Astrocyte (in vitro differentiated cells and primary cell): Measurements from ENCODE around the gene HYOU1. TPM values are rescaled to one million over a fixed set of nuclear protein-coding genes. Genes with fewer than 3 reads are reported as not detected.

Experiments
- DNase-seq: peaks from one replicate; pipeline ENCODE4 v3.0.0-alpha.2; 2010; ENCODE audit warnings: low read depth
- FAIRE-seq: peaks from 2 replicates; lab custom pipeline; 2011; peaks lifted over from hg19 to GRCh38; lab: Jason Lieb, UNC
- H2AFZ ChIP-seq: 2 replicates; pipeline ENCODE4 v1.6.0; 2012; ENCODE audit warnings: low read depth, low read length, inconsistent platforms
- H3K27ac ChIP-seq: 2 replicates; pipeline ENCODE4 v1.5.1; 2011; ENCODE audit warnings: low read depth, low read length, inconsistent platforms
- H3K27me3 ChIP-seq: 2 replicates; pipeline ENCODE4 v1.6.0; 2011; ENCODE audit warnings: low read length, inconsistent platforms; ENCODE audit not compliant: insufficient read depth
- H3K36me3 ChIP-seq: 2 replicates; pipeline ENCODE4 v1.5.1; 2011; ENCODE audit warnings: low read length, inconsistent platforms; ENCODE audit not compliant: insufficient read depth
- H3K4me1 ChIP-seq: 2 replicates; pipeline ENCODE4 v1.5.1; 2011; ENCODE audit warnings: low read length, inconsistent platforms; ENCODE audit not compliant: insufficient read depth
- H3K4me2 ChIP-seq: 2 replicates; pipeline ENCODE4 v1.6.0; 2012; ENCODE audit warnings: low read length, inconsistent platforms
- H3K4me3 ChIP-seq: 2 replicates; pipeline ENCODE4 v1.5.1; 2011; ENCODE audit warnings: low read depth, mild to moderate bottlenecking, low read length, inconsistent platforms; ENCODE audit not compliant: insufficient read depth
- H3K79me2 ChIP-seq: 2 replicates; pipeline ENCODE4 v1.6.0; 2012; ENCODE audit warnings: mild to moderate bottlenecking, low read length, inconsistent platforms; ENCODE audit not compliant: insufficient read depth
- H3K9ac ChIP-seq: 2 replicates; pipeline ENCODE4 v1.6.0; 2012; ENCODE audit warnings: mild to moderate bottlenecking, low read length, inconsistent platforms
- H3K9me3 ChIP-seq: 2 replicates; pipeline ENCODE4 v1.5.1; 2012; ENCODE audit warnings: low read depth, mild to moderate bottlenecking, low read length, inconsistent platforms; ENCODE audit not compliant: insufficient read depth
- H4K20me1 ChIP-seq: 2 replicates; pipeline ENCODE4 v1.6.0; 2012; ENCODE audit warnings: low read length, inconsistent platforms; ENCODE audit not compliant: insufficient read depth
- H3K27ac Mint-ChIP-seq: one replicate; pipeline ENCODE4 v1.8.0; 2021; ENCODE audit warnings: mild to moderate bottlenecking, mixed read lengths; ENCODE audit not compliant: unreplicated experiment
- H3K27me3 Mint-ChIP-seq: one replicate; pipeline ENCODE4 v1.8.0; 2021; ENCODE audit warnings: low read depth, mixed read lengths; ENCODE audit not compliant: unreplicated experiment
- H3K36me3 Mint-ChIP-seq: one replicate; pipeline ENCODE4 v1.8.0; 2021; ENCODE audit warnings: low read depth, mixed read lengths; ENCODE audit not compliant: unreplicated experiment
- H3K4me1 Mint-ChIP-seq: one replicate; pipeline ENCODE4 v1.8.0; 2021; ENCODE audit warnings: low read depth, mixed read lengths; ENCODE audit not compliant: unreplicated experiment
- H3K4me3 Mint-ChIP-seq: one replicate; pipeline ENCODE4 v1.8.0; 2021; ENCODE audit warnings: mild to moderate bottlenecking, moderate library complexity, mixed read lengths; ENCODE audit not compliant: unreplicated experiment
- H3K9me3 Mint-ChIP-seq: one replicate; pipeline ENCODE4 v1.8.0; 2021; ENCODE audit warnings: mild to moderate bottlenecking, mixed read lengths; ENCODE audit not compliant: unreplicated experiment
- EZH2 ChIP-seq: IDR thresholded peaks from 2 replicates; pipeline ENCODE4 v1.6.1; 2012; ENCODE audit warnings: mild to moderate bottlenecking, low read length, inconsistent platforms; ENCODE audit not compliant: insufficient read depth
- total RNA-seq: library from RNA; stranded (reverse); gene quantifications from 2 replicates; pipeline ENCODE4 v1.2.1, GENCODE V29; 2021
- TF ChIP-seq, protein P1 (sequence below): IDR thresholded peaks from 2 replicates; pipeline ENCODE4 v1.5.1; 2011; ENCODE audit warnings: low read depth, mild to moderate bottlenecking, inconsistent platforms, low read length, moderate library complexity; ENCODE audit not compliant: insufficient read depth

The HYOU1 gene
- total RNA-seq, 1 donor from 2014 or later: 282 TPM

DNA sequence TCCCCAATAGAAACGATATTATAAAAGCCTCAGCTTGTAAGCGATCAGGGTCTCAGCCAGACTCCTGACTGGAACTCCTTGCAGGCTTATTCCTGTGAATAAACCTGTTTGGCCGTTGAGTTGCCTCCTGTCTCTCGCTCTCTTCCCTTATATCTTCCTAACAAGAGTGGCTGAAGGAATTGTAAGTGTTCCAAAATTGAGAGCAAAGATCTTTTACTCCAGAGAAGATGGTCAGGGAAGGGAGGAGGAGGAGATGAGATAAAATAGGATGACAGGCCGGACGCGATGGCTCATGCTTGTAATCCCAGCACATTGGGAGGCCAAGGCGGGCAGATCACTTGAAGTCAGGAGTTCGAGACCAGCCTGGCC lies 25.1 kb downstream of the HYOU1 start:
- Histone ChIP-seq H2AFZ (no peak overlapping the region), H3K79me2 (no peaks in the 10 kb centered on the region), H3K4me1 (peaks cover 5% of the 10 kb centered on the region), H3K4me2 (no peak overlapping the region), H3K4me3 (no peak overlapping the region), H3K9me3 (no peaks in the 10 kb centered on the region), H3K9ac (no peak overlapping the region), H3K27ac (no peak overlapping the region), H3K36me3 (no peaks in the 10 kb centered on the region), H4K20me1 (no peaks in the 10 kb centered on the region), H3K27me3 (no peaks in the 10 kb centered on the region)
- no peaks in the 10 kb centered on the region for H3K27me3 Mint-ChIP-seq
- no peak overlapping the region for H3K27ac Mint-ChIP-seq
- H3K36me3 Mint-ChIP-seq: peaks cover 10% of the 10 kb centered on the region
- peaks cover 13% of the 10 kb centered on the region for H3K4me1 Mint-ChIP-seq
- no peak for TF ChIP-seq EZH2
- TF ChIP-seq, protein P1, sequence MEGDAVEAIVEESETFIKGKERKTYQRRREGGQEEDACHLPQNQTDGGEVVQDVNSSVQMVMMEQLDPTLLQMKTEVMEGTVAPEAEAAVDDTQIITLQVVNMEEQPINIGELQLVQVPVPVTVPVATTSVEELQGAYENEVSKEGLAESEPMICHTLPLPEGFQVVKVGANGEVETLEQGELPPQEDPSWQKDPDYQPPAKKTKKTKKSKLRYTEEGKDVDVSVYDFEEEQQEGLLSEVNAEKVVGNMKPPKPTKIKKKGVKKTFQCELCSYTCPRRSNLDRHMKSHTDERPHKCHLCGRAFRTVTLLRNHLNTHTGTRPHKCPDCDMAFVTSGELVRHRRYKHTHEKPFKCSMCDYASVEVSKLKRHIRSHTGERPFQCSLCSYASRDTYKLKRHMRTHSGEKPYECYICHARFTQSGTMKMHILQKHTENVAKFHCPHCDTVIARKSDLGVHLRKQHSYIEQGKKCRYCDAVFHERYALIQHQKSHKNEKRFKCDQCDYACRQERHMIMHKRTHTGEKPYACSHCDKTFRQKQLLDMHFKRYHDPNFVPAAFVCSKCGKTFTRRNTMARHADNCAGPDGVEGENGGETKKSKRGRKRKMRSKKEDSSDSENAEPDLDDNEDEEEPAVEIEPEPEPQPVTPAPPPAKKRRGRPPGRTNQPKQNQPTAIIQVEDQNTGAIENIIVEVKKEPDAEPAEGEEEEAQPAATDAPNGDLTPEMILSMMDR: no peak
- no peaks in the 10 kb centered on the region for H3K9me3 Mint-ChIP-seq
- DNase-seq: no peak
- H3K4me3 Mint-ChIP-seq: no peak overlapping the region
- FAIRE-seq: no peak

DNA sequence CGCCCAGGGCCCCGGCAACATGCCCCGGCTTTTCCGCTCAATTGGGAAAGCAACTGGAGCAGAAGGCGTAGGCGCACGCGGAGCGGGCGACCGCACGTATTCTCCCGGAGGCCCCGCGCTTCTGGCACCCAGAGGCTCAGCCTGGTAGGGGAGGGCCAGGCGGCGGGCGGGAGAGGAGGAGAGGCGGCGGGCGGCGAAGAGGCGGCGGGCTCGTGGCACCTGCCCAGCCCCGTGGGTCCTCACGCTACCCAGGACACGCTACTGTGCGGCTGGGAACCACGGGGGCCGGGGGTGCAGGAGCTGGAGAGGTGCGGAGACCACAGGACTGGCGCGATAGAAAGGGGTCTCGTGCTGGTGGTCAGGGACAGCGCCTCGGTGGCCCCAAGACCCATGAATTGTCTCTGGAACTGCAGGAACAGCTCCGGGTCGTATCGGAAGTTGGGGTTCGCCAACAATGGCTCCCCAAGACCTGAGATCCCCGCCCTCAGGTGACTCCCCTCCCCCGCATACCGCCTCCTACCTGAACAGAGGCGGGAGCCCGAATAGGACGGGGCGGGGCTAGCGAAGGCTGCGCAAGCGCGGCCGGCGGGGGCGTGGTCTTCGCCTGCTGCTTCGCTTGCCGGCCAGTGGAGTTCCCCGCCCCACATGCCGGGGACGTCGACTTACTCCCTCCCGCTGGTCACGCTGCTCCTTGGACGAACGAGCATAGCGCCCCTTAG lies 26.5 kb downstream of the HYOU1 start, which contains the start of gene SLC37A4:
SLC37A4 (minus strand) TSS at position 549 of the 719 bp plus-strand sequence.
- H3K4me3 Mint-ChIP-seq: peak within 1 kb of the TSS; percentile 75
- no peaks in the 10 kb centered on the region for H3K9me3 Mint-ChIP-seq
- TF ChIP-seq, protein P1: no peak
- TF ChIP-seq EZH2: no peak
- Histone ChIP-seq H2AFZ (peak within 1 kb of the TSS; percentile 99), H4K20me1 (peaks cover 3% of the 10 kb centered on the region), H3K9me3 (no peaks in the 10 kb centered on the region), H3K27ac (no peak within 1 kb of the TSS), H3K4me1 (peaks cover 5% of the 10 kb centered on the region), H3K27me3 (no peaks in the 10 kb centered on the region), H3K36me3 (no peaks in the 10 kb centered on the region), H3K4me3 (peak within 1 kb of the TSS; percentile 78), H3K79me2 (no peaks in the 10 kb centered on the region), H3K4me2 (peak within 1 kb of the TSS; percentile 98), H3K9ac (peak within 1 kb of the TSS; percentile 72)
- DNase-seq (peak; percentile 93), FAIRE-seq (no peak)
- H3K36me3 Mint-ChIP-seq: peaks cover 13% of the 10 kb centered on the region
- peaks cover 13% of the 10 kb centered on the region for H3K4me1 Mint-ChIP-seq
- no peaks in the 10 kb centered on the region for H3K27me3 Mint-ChIP-seq
- peak within 1 kb of the TSS; percentile 75 for H3K27ac Mint-ChIP-seq

DNA sequence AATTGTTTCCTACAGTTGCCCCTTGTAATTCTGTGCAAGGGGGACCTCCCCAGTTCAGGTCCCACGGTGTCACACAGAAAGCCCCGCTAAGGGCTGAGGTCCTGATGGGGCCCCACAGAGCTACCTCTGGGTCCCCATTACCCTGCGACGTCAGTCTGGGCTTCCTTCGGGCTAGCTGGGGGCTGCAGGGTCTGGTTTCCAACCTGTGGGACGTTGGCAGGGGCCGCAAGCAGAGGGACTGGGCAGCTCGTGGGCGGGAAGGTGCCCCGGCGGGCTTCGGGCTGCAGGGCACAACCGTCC lies 27.0 kb downstream of the HYOU1 start:
- Histone ChIP-seq H3K4me3 (peak overlapping the region; percentile 78), H3K27me3 (no peaks in the 10 kb centered on the region), H3K4me2 (peak overlapping the region; percentile 98), H2AFZ (peak overlapping the region; percentile 99), H3K36me3 (no peaks in the 10 kb centered on the region), H3K27ac (no peak overlapping the region), H4K20me1 (peaks cover 6% of the 10 kb centered on the region), H3K9me3 (no peaks in the 10 kb centered on the region), H3K79me2 (no peaks in the 10 kb centered on the region), H3K9ac (peak overlapping the region; percentile 72), H3K4me1 (peaks cover 5% of the 10 kb centered on the region)
- Mint-ChIP-seq H3K36me3 (peaks cover 18% of the 10 kb centered on the region), H3K27ac (no peak overlapping the region), H3K9me3 (no peaks in the 10 kb centered on the region), H3K27me3 (no peaks in the 10 kb centered on the region), H3K4me1 (peaks cover 13% of the 10 kb centered on the region), H3K4me3 (peak overlapping the region; percentile 75)
- TF ChIP-seq, protein P1: no peak
- no peak for TF ChIP-seq EZH2
- no peak for FAIRE-seq
- DNase-seq: no peak
